K562 (cell line): Measurements from ENCODE around the gene USP15. TPM values are rescaled to one million over a fixed set of nuclear protein-coding genes. Genes with fewer than 3 reads are reported as not detected.

Source experiments
- ATAC-seq: fragments of 200-7000 bp; cut with Tn5 transposase; 3 replicates; pipeline ENCODE4 v1.9.1; 2020; ENCODE audit warnings: moderate library complexity
- BruUV-seq: library from RNA; stranded (reverse); fragments of 400-500 nt; replicated peaks from 2 replicates; lab custom pipeline; 2021; lab: Mats Ljungman, UMichigan
- CTCF ChIA-PET: fragments of 300-600 bp; formaldehyde crosslinking; extraction: SDS; loops from one replicate; lab custom pipeline; 2021; ENCODE audit warnings: low intra/inter-chr PET ratio; lab: Yijun Ruan, JAX
- POLR2A ChIA-PET: fragments of 300-600, 350-650 bp; sonication (Branson Sonifier 250); formaldehyde crosslinking; extraction: SDS; loops from one replicate; lab custom pipeline; 2021; ENCODE audit warnings: antibody characterized with exemption, inconsistent platforms; lab: Yijun Ruan, JAX
- DNase-seq, 4 experiments: peaks; one replicate each; pipeline versions ENCODE4 v3.0.0 to v3.0.0-alpha.2; 2011 to 2018; ENCODE audit warnings: low spot score in 3 of 4, mixed read lengths in 3 of 4; ENCODE audit errors: extremely low read depth in 1 of 4
- FAIRE-seq: peaks from 2 replicates; lab custom pipeline; 2011; peaks lifted over from hg19 to GRCh38; lab: Jason Lieb, UNC
- H2AFZ ChIP-seq: 2 replicates; pipeline ENCODE4 v1.6.0; 2011; ENCODE audit warnings: low read depth, low read length, control low read depth, inconsistent platforms
- H3K27ac ChIP-seq: fragments of 200-600 bp; 3 replicates; pipeline ENCODE4 v1.8.0; 2011; ENCODE audit warnings: low read depth, mild to moderate bottlenecking, control low read depth, inconsistent platforms, low read length, moderate library complexity, mixed read lengths; ENCODE audit errors: extremely low read depth
- H3K27me3 ChIP-seq, 2 experiments: fragments of 300-600 bp in 1 of 2; 2 replicates in 1 of 2; 3 replicates in 1 of 2; pipeline versions ENCODE4 v1.6.0 to v1.8.0; 2011; ENCODE audit warnings: inconsistent platforms in 2 of 2, low read length in 2 of 2, mild to moderate bottlenecking in 1 of 2, mixed read lengths in 1 of 2, moderate library complexity in 1 of 2; ENCODE audit not compliant: control insufficient read depth in 2 of 2, insufficient read depth in 2 of 2
- H3K36me3 ChIP-seq: fragments of 300-600 bp; 3 replicates; pipeline ENCODE4 v1.8.0; 2011; ENCODE audit warnings: mild to moderate bottlenecking, low read length, inconsistent platforms; ENCODE audit not compliant: control insufficient read depth, insufficient read depth
- H3K4me1 ChIP-seq, 2 experiments: fragments of 200-600 bp in 1 of 2; replicated peaks in 1 of 2; 2 replicates in 1 of 2; 3 replicates in 1 of 2; pipeline versions ENCODE4 v1.5.1 to v1.8.0; 2011; ENCODE audit warnings: inconsistent platforms in 2 of 2, low read length in 2 of 2, mild to moderate bottlenecking in 1 of 2, mixed read lengths in 1 of 2, moderate library complexity in 1 of 2; ENCODE audit not compliant: control insufficient read depth in 2 of 2, insufficient read depth in 2 of 2
- H3K4me2 ChIP-seq: 2 replicates; pipeline ENCODE4 v1.6.1; 2011; ENCODE audit warnings: low read length, control low read depth, inconsistent platforms, mixed read lengths; ENCODE audit not compliant: insufficient read depth
- H3K4me3 ChIP-seq: fragments of 200-600 bp; sonication (generic), shearing (Covaris generic); 2 replicates; pipeline ENCODE4 v1.5.1; 2016; ENCODE audit warnings: control low read depth, inconsistent platforms
- H3K79me2 ChIP-seq: fragments of 200-600 bp; 3 replicates; pipeline ENCODE4 v1.8.0; 2011; ENCODE audit warnings: low read length, inconsistent platforms; ENCODE audit not compliant: control insufficient read depth, insufficient read depth
- H3K9ac ChIP-seq, 2 experiments: 2 replicates each; pipeline versions ENCODE4 v1.6.0 to v1.6.1; 2011; ENCODE audit warnings: low read depth in 2 of 2, low read length in 2 of 2, control low read depth in 1 of 2, inconsistent platforms in 1 of 2, mild to moderate bottlenecking in 1 of 2, mixed read lengths in 1 of 2; ENCODE audit not compliant: insufficient read depth in 1 of 2
- H3K9me1 ChIP-seq: one replicate; pipeline ENCODE4 v1.6.0; 2011; ENCODE audit warnings: inconsistent platforms, mild to moderate bottlenecking, low read length, moderate library complexity; ENCODE audit not compliant: control insufficient read depth, insufficient read depth
- H3K9me3 ChIP-seq: replicated peaks from 2 replicates; pipeline ENCODE4 v1.5.1; 2011; ENCODE audit warnings: low read depth, low read length, inconsistent platforms; ENCODE audit not compliant: control insufficient read depth, insufficient read depth
- H4K20me1 ChIP-seq: replicated peaks from 2 replicates; pipeline ENCODE4 v1.6.1; 2011; ENCODE audit warnings: low read length, inconsistent platforms, mixed read lengths; ENCODE audit not compliant: control insufficient read depth, insufficient read depth
- FOSL1 ChIP-seq: fragments of 200-800 bp; sonication (Bioruptor generic); conservative IDR thresholded peaks from 2 replicates; pipeline ENCODE4 v1.6.1; 2016; ENCODE audit warnings: missing genetic modification characterization, missing compliant biosample characterization
- GTF2E2 ChIP-seq: fragments of 200-800 bp; sonication (Bioruptor generic); IDR thresholded peaks from 2 replicates; pipeline ENCODE4 v1.6.1; 2016; ENCODE audit warnings: missing genetic modification characterization, missing compliant biosample characterization
- HMGXB4 ChIP-seq: sonication (generic); formaldehyde crosslinking; IDR thresholded peaks from 2 replicates; pipeline ENCODE4 v1.8.1; 2023; ENCODE audit warnings: mild to moderate bottlenecking, missing genetic modification reagents
- ILK ChIP-seq: fragments of 450-650 bp; IDR thresholded peaks from 2 replicates; pipeline ENCODE4 v1.6.1; 2016; ENCODE audit warnings: missing genetic modification characterization, low read depth, mild to moderate bottlenecking, missing compliant biosample characterization, moderate library complexity, borderline replicate concordance
- MTF1 ChIP-seq: fragments of 250-450 bp; sonication (Bioruptor Pico); IDR thresholded peaks from 2 replicates; pipeline ENCODE4 v1.9.0; 2021; ENCODE audit warnings: moderate library complexity, mild to moderate bottlenecking, inconsistent platforms, borderline replicate concordance
- TARDBP ChIP-seq: fragments of 450-650 bp; IDR thresholded peaks from 2 replicates; pipeline ENCODE4 v1.6.1; 2016
- XRCC5 ChIP-seq: fragments of 200-400 bp; formaldehyde crosslinking; IDR thresholded peaks from 2 replicates; pipeline ENCODE4 v1.6.1; 2017; ENCODE audit warnings: low read depth, mild to moderate bottlenecking, low read length
- ZNF3 ChIP-seq: fragments of 250-450 bp; sonication (Bioruptor Pico); IDR thresholded peaks from 2 replicates; pipeline ENCODE4 v1.5.0; 2021; ENCODE audit warnings: mild to moderate bottlenecking, moderate library complexity
- WGBS: fragments of 100-300 bp; shearing (Covaris generic); methylation state at CpG from one replicate; pipeline ENCODE4 v1.1.6; 2016; ENCODE audit warnings: low coverage, mixed read lengths; ENCODE audit not compliant: insufficient coverage; ENCODE audit errors: missing lambda C conversion rate; 5-methylcytosine and 5-hydroxymethylcytosine counted together
- in situ Hi-C: fragments of 300-500 bp; cut with MboI; formaldehyde crosslinking; loops from 4 replicates; pipeline ENCODE4 v1.15.0; 2018; ENCODE audit warnings: inconsistent platforms, mixed read lengths
- intact Hi-C: fragments of 100-400 bp; cut with micrococcal nuclease; formaldehyde crosslinking; loops from 2 replicates; pipeline ENCODE4 v1.14.2; 2022
- polyA plus RNA-seq, 8 experiments: library from polyadenylated mRNA; depleted of rRNA in 4 of 8; stranded (reverse) in 5 of 8; unstranded in 3 of 8; fragments of >200 nt; fragmentation: Nextera tagmentation in 2 of 8; fragmentation: Illumina TruSeq in 1 of 8; extraction: Ambion mirVana in 2 of 8; extraction: Trizol in 1 of 8; gene quantifications; 2 replicates each; pipeline versions ENCODE4 v1.2.1 to v1.2.3, GENCODE V29; 2011 to 2014; ENCODE audit warnings: inconsistent platforms in 1 of 8, missing spikeins in 1 of 8
- total RNA-seq, 7 experiments: library from RNA; depleted of rRNA in 6 of 7; stranded (reverse); fragments of >200 nt in 6 of 7; fragmentation: Illumina TruSeq in 2 of 7; extraction: Trizol in 2 of 7; gene quantifications; 2 replicates each; pipeline versions ENCODE4 v1.2.1 to v1.2.3, GENCODE V29; 2011 to 2021; ENCODE audit warnings: low replicate concordance in 1 of 7

Gene USP15
- total and polyA plus RNA-seq, 9 of the 15 experiments (the other 6 are each of a cell fraction or from before 2014, with no cell fraction given) = 140 to 272 (median 182) TPM

DNA sequence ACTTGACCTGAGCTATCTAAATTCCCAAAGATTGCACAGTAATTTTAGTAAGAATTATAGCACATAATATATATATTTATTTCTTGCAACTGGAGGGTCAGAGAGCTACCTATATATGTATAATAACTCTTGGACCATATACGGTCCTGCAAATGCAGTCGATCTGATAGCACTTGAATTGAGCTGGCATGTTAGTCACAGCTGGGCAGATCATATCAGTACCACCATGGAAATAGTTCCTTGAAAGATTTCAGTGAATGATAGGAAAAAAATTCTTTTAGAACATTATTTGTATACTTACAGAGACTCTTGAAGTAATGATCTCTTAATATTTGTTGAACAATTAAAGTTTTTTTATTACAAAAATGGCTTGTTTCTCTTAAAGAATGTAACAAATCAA, 111.9 kb downstream of the USP15 start:
- intact Hi-C loops = no loop called here
- no TSS peak for BruUV-seq
- no peak for ATAC-seq
- in situ Hi-C loops = no loop called here
- no peaks in the 10 kb centered on the region for H3K27me3 ChIP-seq
- peaks cover 0 to 7% of the 10 kb centered on the region in 2 experiments; a peak in 2 of 5 replicates for H3K4me1 ChIP-seq
- no peak overlapping the region for H3K9ac ChIP-seq
- no peak for FAIRE-seq
- DNase-seq = no peak
- POLR2A ChIA-PET = interaction anchor here (1.4 kb wide), 1 partner anchor 8 kb away, joined by 4 read pairs; no protein-coding TSS in a partner anchor
- 73% methylated on average over 2 of the region's 2 CpGs for WGBS
- H3K4me2 ChIP-seq = no peak overlapping the region
- TF ChIP-seq TARDBP (no peak), FOSL1 (tag) (0 out of 2 replicates have a peak, but pooled peaks have one; percentile 18)
- TF ChIP-seq, all 486 proteins: peak for 1
- Histone ChIP-seq H3K27ac (no peak overlapping the region), H3K9me3 (no peaks in the 10 kb centered on the region), H2AFZ (no peak overlapping the region), H3K79me2 (peaks cover 90% of the 10 kb centered on the region), H3K36me3 (peaks cover 64% of the 10 kb centered on the region), H3K4me3 (no peak overlapping the region), H4K20me1 (no peaks in the 10 kb centered on the region), H3K9me1 (no peaks in the 10 kb centered on the region)
- CTCF ChIA-PET = no interaction called here

DNA sequence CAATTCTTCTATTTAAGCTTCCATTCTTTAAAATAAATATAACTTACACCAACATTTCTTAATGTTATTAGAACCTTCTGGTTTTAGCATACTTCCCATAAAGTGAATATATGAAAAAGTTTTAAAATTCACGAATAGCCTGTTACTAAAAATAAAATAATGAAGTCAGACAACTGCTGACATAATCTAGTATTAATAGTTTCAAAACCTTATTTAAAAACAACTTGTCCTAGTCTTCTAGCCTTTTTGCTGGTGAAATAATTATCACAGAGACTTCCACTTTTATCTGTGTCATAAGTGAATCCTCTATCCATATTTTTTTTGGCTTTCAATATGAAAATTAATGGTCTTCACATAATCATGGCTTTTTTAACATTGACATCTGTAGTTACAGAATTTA, 112.6 kb downstream of the USP15 start:
- H3K4me3 ChIP-seq = no peak overlapping the region
- H3K9ac ChIP-seq = no peak overlapping the region
- intact Hi-C loops (no loop called here), in situ Hi-C loops (no loop called here)
- H3K27ac ChIP-seq = no peak overlapping the region; the same call in 2 of the 3 replicates
- H3K36me3 ChIP-seq = peaks cover 65% of the 10 kb centered on the region
- H3K9me1 ChIP-seq = no peaks in the 10 kb centered on the region
- ATAC-seq (no peak), DNase-seq (no peak), FAIRE-seq (no peak)
- WGBS = 87% methylated on average over 1 of the region's 1 CpG
- TF ChIP-seq HMGXB4 (CRISPR knock-in tag) (no peak), GTF2E2 (peak; percentile 35; the same call in 1 of the 2 replicates), MTF1 (CRISPR knock-in tag) (peak; percentile 10; the same call in 1 of the 2 replicates), ZNF3 (no peak), XRCC5 (no peak), ILK (tag) (no peak)
- H3K4me2 ChIP-seq = no peak overlapping the region
- ChIA-PET CTCF (no interaction called here), POLR2A (no interaction called here)
- H3K9me3 ChIP-seq = no peaks in the 10 kb centered on the region
- peaks cover 0 to 7% of the 10 kb centered on the region in 2 experiments; a peak in 2 of 5 replicates for H3K4me1 ChIP-seq
- H3K27me3 ChIP-seq = no peaks in the 10 kb centered on the region
- H2AFZ ChIP-seq = no peak overlapping the region
- H4K20me1 ChIP-seq = no peaks in the 10 kb centered on the region
- H3K79me2 ChIP-seq = peaks cover 85% of the 10 kb centered on the region
- BruUV-seq = no TSS peak
